PFSK-1 (cell line): ENCODE measurements around the gene MAP3K19.

Experiments
- FOXP2 ChIP-seq: optimal IDR thresholded peaks from 2 replicates; pipeline ENCODE3; 2011; ENCODE audit warnings: borderline replicate concordance, control low read depth, inconsistent platforms; ENCODE audit not compliant: insufficient read depth; ENCODE audit errors: extremely low read length, extremely low read depth
- REST ChIP-seq, 2 experiments: IDR thresholded peaks; 2 replicates each; pipeline versions ENCODE4 v1.6.1 to v1.8.0; 2011 to 2012; ENCODE audit warnings: low read depth in 2 of 2, low read length in 2 of 2, control low read depth in 1 of 2, inconsistent platforms in 1 of 2, mild to moderate bottlenecking in 1 of 2, moderate library complexity in 1 of 2; ENCODE audit not compliant: insufficient read depth in 1 of 2

GRCh38 chr2:134952608-134953007 lies 94.6 kb downstream of the MAP3K19 start:
- TF ChIP-seq REST (IDR thresholded peaks at IDR 0.05; ENCODE audit: insufficient read depth in 1 of 2, low read depth in 2 of 2, low read length in 2 of 2) (no peak), FOXP2 (no peak)
